IPS-15b (cell line): ENCODE results near the gene ALDH4A1.
"Not testable (repeated sequence)": the region's sequence is repeated elsewhere in the genome, so short reads cannot be mapped to it uniquely, and the experiment has no call there.

Experiments
- H3K27me3 ChIP-seq: one replicate; pipeline ENCODE4 v1.6.1; 2013; ENCODE audit warnings: low read length; ENCODE audit not compliant: control insufficient read depth, insufficient read depth
- H3K36me3 ChIP-seq: one replicate; pipeline ENCODE4 v1.6.1; 2013; ENCODE audit warnings: low read length; ENCODE audit not compliant: control insufficient read depth, insufficient read depth
- H3K4me1 ChIP-seq: one replicate; pipeline ENCODE4 v1.6.1; 2013; ENCODE audit warnings: mild to moderate bottlenecking, low read length; ENCODE audit not compliant: control insufficient read depth, insufficient read depth
- H3K4me3 ChIP-seq: one replicate; pipeline ENCODE4 v1.5.1; 2013; ENCODE audit warnings: low read depth, low read length
- H3K9ac ChIP-seq: one replicate; pipeline ENCODE4 v1.6.1; 2013; ENCODE audit warnings: low read depth, mild to moderate bottlenecking, low read length
- H3K9me3 ChIP-seq: one replicate; pipeline ENCODE4 v1.6.1; 2013; ENCODE audit warnings: mild to moderate bottlenecking, low read length; ENCODE audit not compliant: control insufficient read depth, insufficient read depth

The ALDH4A1 gene

GRCh38 chr1:18901147-18901951 lies 1.0 kb downstream of the ALDH4A1 start:
- H3K9me3 ChIP-seq = no peaks in the 10 kb centered on the region
- H3K27me3 ChIP-seq = no peaks in the 10 kb centered on the region
- H3K4me1 ChIP-seq = no peaks in the 10 kb centered on the region
- H3K9ac ChIP-seq = no peak overlapping the region
- H3K4me3 ChIP-seq = peak overlapping the region; percentile 82
- H3K36me3 ChIP-seq = no peaks in the 10 kb centered on the region

- no peaks in the 10 kb centered on the region for H3K27me3 ChIP-seq
- H3K9me3 ChIP-seq = no peaks in the 10 kb centered on the region
- H3K36me3 ChIP-seq = no peaks in the 10 kb centered on the region
- no peak overlapping the region for H3K9ac ChIP-seq
- H3K4me3 ChIP-seq = no peak overlapping the region
- no peaks in the 10 kb centered on the region for H3K4me1 ChIP-seq
These were observed 2.0 kb downstream of the ALDH4A1 start for GRCh38 chr1:18900303-18900841.

GRCh38 chr1:18899363-18900049 lies 2.8 kb downstream of the ALDH4A1 start:
- Histone ChIP-seq H3K9ac (no peak overlapping the region), H3K27me3 (no peaks in the 10 kb centered on the region)

GRCh38 chr1:18898567-18898966 lies 3.8 kb downstream of the ALDH4A1 start:
- Histone ChIP-seq H3K4me3 (no peak overlapping the region), H3K9ac (no peak overlapping the region), H3K4me1 (no peaks in the 10 kb centered on the region), H3K9me3 (no peaks in the 10 kb centered on the region), H3K27me3 (no peaks in the 10 kb centered on the region), H3K36me3 (no peaks in the 10 kb centered on the region)

More at GRCh38 chr1:18899363-18900049, 2.8 kb downstream of the ALDH4A1 start:
- Histone ChIP-seq H3K9me3 (no peaks in the 10 kb centered on the region), H3K4me1 (no peaks in the 10 kb centered on the region), H3K4me3 (no peak overlapping the region), H3K36me3 (no peaks in the 10 kb centered on the region)

- H3K4me3 ChIP-seq = no peak overlapping the region
- no peaks in the 10 kb centered on the region for H3K27me3 ChIP-seq
- no peaks in the 10 kb centered on the region for H3K9me3 ChIP-seq
- no peaks in the 10 kb centered on the region for H3K4me1 ChIP-seq
- H3K9ac ChIP-seq = no peak overlapping the region
- no peaks in the 10 kb centered on the region for H3K36me3 ChIP-seq
These were observed 7.0 kb downstream of the ALDH4A1 start for GRCh38 chr1:18895317-18895716.

- Histone ChIP-seq H3K4me3 (no peak overlapping the region), H3K36me3 (peaks cover 8% of the 10 kb centered on the region), H3K9me3 (no peaks in the 10 kb centered on the region), H3K27me3 (no peaks in the 10 kb centered on the region), H3K4me1 (no peaks in the 10 kb centered on the region), H3K9ac (no peak overlapping the region)
These were observed 9.2 kb downstream of the ALDH4A1 start for GRCh38 chr1:18893120-18893519.

- H3K36me3 ChIP-seq, H3K9me3 ChIP-seq, H3K4me3 ChIP-seq, H3K27me3 ChIP-seq, H3K4me1 ChIP-seq, H3K9ac ChIP-seq: not testable (repeated sequence)
These were observed 10.5 kb downstream of the ALDH4A1 start for GRCh38 chr1:18891858-18892257.

GRCh38 chr1:18891426-18891780 lies 11.0 kb downstream of the ALDH4A1 start:
- Histone ChIP-seq H3K9me3 (no peaks in the 10 kb centered on the region), H3K4me1 (no peaks in the 10 kb centered on the region), H3K36me3 (peaks cover 8% of the 10 kb centered on the region), H3K9ac (no peak overlapping the region), H3K27me3 (no peaks in the 10 kb centered on the region), H3K4me3 (no peak overlapping the region)

GRCh38 chr1:18890706-18891425 lies 11.5 kb downstream of the ALDH4A1 start:
- Histone ChIP-seq H3K9ac (no peak overlapping the region), H3K36me3 (peaks cover 8% of the 10 kb centered on the region), H3K9me3 (no peaks in the 10 kb centered on the region), H3K27me3 (no peaks in the 10 kb centered on the region), H3K4me3 (no peak overlapping the region), H3K4me1 (no peaks in the 10 kb centered on the region)

GRCh38 chr1:18886003-18886335 lies 16.4 kb downstream of the ALDH4A1 start:
- H3K9me3 ChIP-seq = no peaks in the 10 kb centered on the region
- H3K9ac ChIP-seq = no peak overlapping the region
- H3K4me3 ChIP-seq = no peak overlapping the region
- no peaks in the 10 kb centered on the region for H3K27me3 ChIP-seq
- no peaks in the 10 kb centered on the region for H3K4me1 ChIP-seq
- H3K36me3 ChIP-seq = peaks cover 19% of the 10 kb centered on the region

GRCh38 chr1:18885311-18886002 lies 16.9 kb downstream of the ALDH4A1 start:
- H3K36me3 ChIP-seq = peaks cover 19% of the 10 kb centered on the region
- no peak overlapping the region for H3K9ac ChIP-seq
- H3K27me3 ChIP-seq = no peaks in the 10 kb centered on the region
- no peaks in the 10 kb centered on the region for H3K9me3 ChIP-seq
- no peak overlapping the region for H3K4me3 ChIP-seq
- no peaks in the 10 kb centered on the region for H3K4me1 ChIP-seq
